ENCODE data around the gene ZFPM1. TPM values are rescaled to one million over a fixed set of nuclear protein-coding genes. Genes with fewer than 3 reads are reported as not detected.

The ZFPM1 gene
- total and polyA plus RNA-seq, 2 of the 8 experiments (the other 6 are each of a cell fraction or from before 2014, with no cell fraction given), result 0.74 to 4.8 TPM

GRCh38 chr16:88454523-88454947, 1.5 kb downstream of the ZFPM1 start (continued):
- TF ChIP-seq SUZ12 (IDR thresholded peaks at IDR 0.05; ENCODE audit: low read length), result peak; percentile 86; the same call in 1 of the 2 replicates
- no peak for TF ChIP-seq ASH2L (IDR thresholded peaks at IDR 0.05; ENCODE audit: low read length)
- no peak for TF ChIP-seq KDM4A (IDR thresholded peaks at IDR 0.05; ENCODE audit: low read depth, low read length, severe bottlenecking)
- TF ChIP-seq ATF2 (IDR thresholded peaks at IDR 0.05; ENCODE audit: low read length), result no peak
